Fibroblast of lung (primary cell): ENCODE results near the gene FAM135A. TPM values are rescaled to one million over a fixed set of nuclear protein-coding genes. Genes with fewer than 3 reads are reported as not detected.

Experiments used
- DNase-seq, 2 donors: peaks; one replicate each; pipeline versions ENCODE4 v3.0.0 to v3.0.0-alpha.2; 2010; ENCODE audit warnings: low read depth in 2 of 2
- H2AFZ ChIP-seq: 2 replicates; pipeline ENCODE4 v1.5.1; 2012; ENCODE audit warnings: low read length, control low read depth, inconsistent platforms
- H3K27ac ChIP-seq: 2 replicates; pipeline ENCODE4 v1.5.1; 2011; ENCODE audit warnings: low read length, control low read depth; ENCODE audit not compliant: insufficient read depth
- H3K27me3 ChIP-seq: 2 replicates; pipeline ENCODE4 v1.5.1; 2011; ENCODE audit warnings: mild to moderate bottlenecking, low read length; ENCODE audit not compliant: control insufficient read depth, insufficient read depth
- H3K36me3 ChIP-seq: 2 replicates; pipeline ENCODE4 v1.5.1; 2011; ENCODE audit warnings: low read length; ENCODE audit not compliant: control insufficient read depth, insufficient read depth
- H3K4me1 ChIP-seq: 2 replicates; pipeline ENCODE4 v1.5.1; 2011; ENCODE audit warnings: low read length; ENCODE audit not compliant: control insufficient read depth, insufficient read depth; ENCODE audit errors: extremely low read depth
- H3K4me2 ChIP-seq: 2 replicates; pipeline ENCODE4 v1.5.1; 2011; ENCODE audit warnings: low read length, control low read depth; ENCODE audit not compliant: insufficient read depth; ENCODE audit errors: extremely low read depth
- H3K4me3 ChIP-seq, 4 experiments: fragments of 200-600 bp in 1 of 4; sonication (generic) in 1 of 4; replicated peaks in 1 of 4; 2 replicates each; pipeline ENCODE4 v1.5.1; 2011 to 2016; ENCODE audit warnings: low read length in 4 of 4, low read depth in 3 of 4, mild to moderate bottlenecking in 3 of 4, control low read depth in 2 of 4, inconsistent platforms in 1 of 4, mixed read lengths in 1 of 4; ENCODE audit not compliant: insufficient read depth in 1 of 4; ENCODE audit errors: control extremely low read depth in 1 of 4
- H3K79me2 ChIP-seq: 2 replicates; pipeline ENCODE4 v1.5.1; 2012; ENCODE audit warnings: mild to moderate bottlenecking, low read length, inconsistent platforms; ENCODE audit not compliant: control insufficient read depth, insufficient read depth
- H3K9ac ChIP-seq: 2 replicates; pipeline ENCODE4 v1.5.1; 2011; ENCODE audit warnings: mild to moderate bottlenecking, low read length, control low read depth; ENCODE audit not compliant: insufficient read depth
- H3K9me3 ChIP-seq: 2 replicates; pipeline ENCODE4 v1.5.1; 2012; ENCODE audit warnings: low read depth, low read length; ENCODE audit not compliant: control insufficient read depth, insufficient read depth
- H4K20me1 ChIP-seq: 2 replicates; pipeline ENCODE4 v1.5.1; 2011; ENCODE audit warnings: low read length; ENCODE audit not compliant: control insufficient read depth, insufficient read depth; ENCODE audit errors: extremely low read depth
- EZH2 ChIP-seq: IDR thresholded peaks from 2 replicates; pipeline ENCODE4 v1.5.1; 2012; ENCODE audit warnings: low read length, control low read depth, mild to moderate bottlenecking; ENCODE audit errors: missing control alignments
- polyA plus RNA-seq, 2 donors: library from polyadenylated mRNA; depleted of rRNA in 1 of 2; stranded (reverse) in 1 of 2; unstranded in 1 of 2; fragments of >200 nt; gene quantifications; 2 replicates each; pipeline ENCODE4 v1.2.1, GENCODE V29; 2011 to 2012; ENCODE audit warnings: missing spikeins in 1 of 2
- total RNA-seq: library from RNA; depleted of rRNA; stranded (reverse); fragments of >200 nt; gene quantifications from 2 replicates; pipeline ENCODE4 v1.2.1, GENCODE V29; 2014
- TF ChIP-seq, protein P1 (sequence below), 2 donors: IDR thresholded peaks in 1 of 2; conservative IDR thresholded peaks in 1 of 2; 1 replicate in 1 of 2; 2 replicates in 1 of 2; pipeline ENCODE4 v1.5.1; 2011 to 2012; ENCODE audit warnings: low read length in 2 of 2, control low read depth in 1 of 2, inconsistent platforms in 1 of 2, low read depth in 1 of 2, mild to moderate bottlenecking in 1 of 2

Gene FAM135A
- total and polyA plus RNA-seq, 2 donors (not counting 1 experiment from before 2014, with no cell fraction given) = 7.1 to 10.2 TPM

DNA sequence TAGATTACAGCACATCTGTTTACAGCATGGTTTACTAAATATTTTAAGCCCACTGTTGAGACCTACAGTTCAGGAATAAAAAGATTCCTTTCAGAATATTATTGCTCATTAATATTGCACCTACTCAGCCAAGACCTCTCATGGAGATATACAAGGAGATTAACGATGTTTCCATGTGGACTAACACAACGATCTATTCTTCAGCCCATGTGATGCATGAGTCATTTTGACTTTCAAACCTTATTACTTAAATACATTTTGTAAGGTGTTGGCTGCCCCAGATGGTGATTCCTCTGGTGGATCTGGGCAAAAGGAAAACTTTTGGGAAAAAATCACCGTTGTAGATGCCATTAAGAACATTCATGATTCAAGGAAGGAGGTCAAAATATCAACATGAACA is 105.4 kb downstream of the FAM135A start:
- Histone ChIP-seq H3K9ac (no peak overlapping the region), H3K4me1 (no peaks in the 10 kb centered on the region), H3K9me3 (no peaks in the 10 kb centered on the region), H3K79me2 (no peaks in the 10 kb centered on the region), H3K4me2 (no peak overlapping the region), H4K20me1 (no peaks in the 10 kb centered on the region), H3K36me3 (no peaks in the 10 kb centered on the region), H3K27me3 (no peaks in the 10 kb centered on the region), H3K4me3 (no peak overlapping the region), H3K27ac (no peak overlapping the region), H2AFZ (no peak overlapping the region)
- no peak for DNase-seq
- TF ChIP-seq EZH2 = no peak
- TF ChIP-seq, protein P1, sequence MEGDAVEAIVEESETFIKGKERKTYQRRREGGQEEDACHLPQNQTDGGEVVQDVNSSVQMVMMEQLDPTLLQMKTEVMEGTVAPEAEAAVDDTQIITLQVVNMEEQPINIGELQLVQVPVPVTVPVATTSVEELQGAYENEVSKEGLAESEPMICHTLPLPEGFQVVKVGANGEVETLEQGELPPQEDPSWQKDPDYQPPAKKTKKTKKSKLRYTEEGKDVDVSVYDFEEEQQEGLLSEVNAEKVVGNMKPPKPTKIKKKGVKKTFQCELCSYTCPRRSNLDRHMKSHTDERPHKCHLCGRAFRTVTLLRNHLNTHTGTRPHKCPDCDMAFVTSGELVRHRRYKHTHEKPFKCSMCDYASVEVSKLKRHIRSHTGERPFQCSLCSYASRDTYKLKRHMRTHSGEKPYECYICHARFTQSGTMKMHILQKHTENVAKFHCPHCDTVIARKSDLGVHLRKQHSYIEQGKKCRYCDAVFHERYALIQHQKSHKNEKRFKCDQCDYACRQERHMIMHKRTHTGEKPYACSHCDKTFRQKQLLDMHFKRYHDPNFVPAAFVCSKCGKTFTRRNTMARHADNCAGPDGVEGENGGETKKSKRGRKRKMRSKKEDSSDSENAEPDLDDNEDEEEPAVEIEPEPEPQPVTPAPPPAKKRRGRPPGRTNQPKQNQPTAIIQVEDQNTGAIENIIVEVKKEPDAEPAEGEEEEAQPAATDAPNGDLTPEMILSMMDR (conservative IDR thresholded peaks at IDR 0.05 in 1 of 2, IDR thresholded peaks at IDR 0.05 in 1 of 2; ENCODE audit: low read depth in 1 of 2, low read length in 2 of 2) = no peak

DNA sequence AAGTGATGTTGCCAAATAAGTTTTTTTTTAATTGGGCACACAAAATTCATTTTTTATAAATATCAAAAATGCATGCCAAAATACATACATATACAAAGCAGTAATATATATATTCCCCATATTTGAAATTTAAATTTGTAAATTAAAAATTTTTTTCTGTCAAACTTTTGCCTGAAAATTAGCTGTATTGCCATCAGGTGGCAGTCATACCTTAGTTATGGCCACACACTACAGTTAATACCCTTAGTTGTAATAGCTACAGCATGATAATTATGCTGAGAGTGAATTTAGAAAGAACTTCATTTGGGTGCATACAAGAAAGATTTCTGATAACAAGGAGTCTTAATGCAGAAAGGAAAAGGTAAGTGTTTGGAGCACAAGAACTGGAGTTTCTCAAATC is 107.3 kb downstream of the FAM135A start:
- Histone ChIP-seq H3K27ac (no peak overlapping the region), H3K4me3 (no peak overlapping the region), H3K9me3 (no peaks in the 10 kb centered on the region), H3K4me1 (no peaks in the 10 kb centered on the region), H3K9ac (no peak overlapping the region), H3K27me3 (no peaks in the 10 kb centered on the region), H3K36me3 (no peaks in the 10 kb centered on the region), H2AFZ (no peak overlapping the region), H3K4me2 (no peak overlapping the region), H3K79me2 (no peaks in the 10 kb centered on the region), H4K20me1 (no peaks in the 10 kb centered on the region)
- DNase-seq = peak; percentile 7 to 36
- TF ChIP-seq, protein P1 (conservative IDR thresholded peaks at IDR 0.05 in 1 of 2, IDR thresholded peaks at IDR 0.05 in 1 of 2; ENCODE audit: low read depth in 1 of 2, low read length in 2 of 2) = peak; percentile 11 to 32
- TF ChIP-seq EZH2 = no peak

DNA sequence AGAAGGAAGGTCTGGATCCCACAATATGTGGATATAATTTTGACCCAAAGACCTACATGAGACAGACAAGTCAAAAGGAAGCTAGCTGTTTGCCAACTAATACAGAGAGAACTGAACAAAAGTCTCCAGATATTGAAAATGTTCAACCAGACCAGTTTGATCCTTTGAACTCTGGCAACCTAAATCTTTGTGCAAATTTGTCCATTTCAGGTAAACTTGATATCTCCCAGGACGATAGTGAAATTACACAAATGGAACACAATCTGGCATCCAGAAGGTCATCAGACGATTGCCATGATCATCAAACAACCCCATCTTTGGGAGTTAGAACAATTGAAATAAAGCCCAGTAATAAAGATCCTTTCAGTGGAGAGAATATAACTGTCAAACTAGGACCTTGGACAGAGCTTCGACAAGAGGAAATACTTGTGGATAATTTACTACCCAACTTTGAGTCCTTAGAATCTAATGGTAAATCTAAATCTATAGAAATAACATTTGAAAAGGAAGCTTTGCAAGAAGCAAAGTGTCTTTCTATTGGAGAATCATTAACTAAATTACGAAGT is 111.5 kb downstream of the FAM135A start:
- H3K4me1 ChIP-seq = no peaks in the 10 kb centered on the region
- H3K27ac ChIP-seq = no peak overlapping the region
- no peak overlapping the region for H2AFZ ChIP-seq
- DNase-seq = no peak
- H3K4me3 ChIP-seq = no peak overlapping the region
- no peaks in the 10 kb centered on the region for H3K79me2 ChIP-seq
- no peaks in the 10 kb centered on the region for H4K20me1 ChIP-seq
- H3K27me3 ChIP-seq = no peaks in the 10 kb centered on the region
- H3K9me3 ChIP-seq = no peaks in the 10 kb centered on the region
- no peak overlapping the region for H3K9ac ChIP-seq
- no peak for TF ChIP-seq EZH2
- TF ChIP-seq, protein P1 (conservative IDR thresholded peaks at IDR 0.05 in 1 of 2, IDR thresholded peaks at IDR 0.05 in 1 of 2; ENCODE audit: low read depth in 1 of 2, low read length in 2 of 2) = no peak
- no peaks in the 10 kb centered on the region for H3K36me3 ChIP-seq
- no peak overlapping the region for H3K4me2 ChIP-seq
